ENCODE data around the gene BCAS1. TPM values are rescaled to one million over a fixed set of nuclear protein-coding genes. Genes with fewer than 3 reads are reported as not detected.
A peak's percentile ranks its signal among the peaks of the same experiment; 100 is the strongest.

The BCAS1 gene
- total and polyA plus RNA-seq, 10 of the 15 experiments (the other 5 are each of a cell fraction or from before 2014, with no cell fraction given): 0.21 to 1.4 (median 0.55) TPM

- TF ChIP-seq CTCF (IDR thresholded peaks at IDR 0.05 in 2 of 3, conservative IDR thresholded peaks at IDR 0.05 in 1 of 3; ENCODE audit: control insufficient read depth in 2 of 3, extremely low read depth in 1 of 3, insufficient read depth in 1 of 3, low read depth in 3 of 3, low read length in 3 of 3): peak; percentile 40 to 55 (median 54)
- TF ChIP-seq RAD21 (IDR thresholded peaks at IDR 0.05; ENCODE audit: insufficient read depth, low read depth, low read length): peak; percentile 68
These were observed 126.7 kb downstream of the BCAS1 start (continued) for GRCh38 chr20:53943522-53944291.

GRCh38 chr20:53942973-53943372, 127.4 kb downstream of the BCAS1 start:
- no peak for ATAC-seq
- SMC1A ChIA-PET (ENCODE audit: uncharacterized antibody, unreplicated experiment): interaction anchor here (1.0 to 18.6 kb wide), 14 partner anchors 12 to 394 kb away, joined by 3 to 384 read pairs (median 8); no protein-coding TSS in a partner anchor
- BruUV-seq (replicated peaks): no TSS peak
- in situ Hi-C loops (cut with MboI): loop anchor here (5.0 kb wide), 4 partner anchors 119 to 531 kb away; no protein-coding TSS in a partner anchor
- no peaks in the 10 kb centered on the region for H3K27me3 ChIP-seq (replicated peaks in 1 of 2; ENCODE audit: control insufficient read depth in 2 of 2, insufficient read depth in 2 of 2, low read length in 1 of 2)
- DNase-seq (ENCODE audit: low read depth, low spot score): no peak
- H3K9ac ChIP-seq (ENCODE audit: control insufficient read depth, insufficient read depth, low read length): no peak overlapping the region
- POLR2A ChIA-PET: no interaction called here
- intact Hi-C loops (cut with micrococcal nuclease; ENCODE audit: unreplicated experiment): loop anchor here (1.0 to 5.0 kb wide), 6 partner anchors 36 to 726 kb away; no protein-coding TSS in a partner anchor
- RAD21 ChIA-PET (ENCODE audit: unreplicated experiment): interaction anchor here (1.5 to 18.3 kb wide), 7 partner anchors 13 to 530 kb away, joined by 6 to 394 read pairs (median 10); no protein-coding TSS in a partner anchor
- FAIRE-seq: no peak
- peaks cover 5% of the 10 kb centered on the region for H3K79me2 ChIP-seq (ENCODE audit: control insufficient read depth, insufficient read depth, low read length)
- H3K9me3 ChIP-seq (replicated peaks; ENCODE audit: control insufficient read depth, insufficient read depth, low read length): no peaks in the 10 kb centered on the region
- H3K4me3 ChIP-seq: no peak overlapping the region
- peaks cover 38% of the 10 kb centered on the region for H3K4me1 ChIP-seq (ENCODE audit: control insufficient read depth, insufficient read depth, low read length)
- 83% methylated on average over 3 of the region's 3 CpGs for WGBS (ENCODE audit: insufficient coverage, insufficient replicate concordance, low lambda C conversion rate, missing lambda C conversion rate)
- TF ChIP-seq MEF2B (IDR thresholded peaks at IDR 0.05; ENCODE audit: partially characterized antibody, poor library complexity, severe bottlenecking) (no peak), MLLT1 (IDR thresholded peaks at IDR 0.05) (no peak), ZNF384 (IDR thresholded peaks at IDR 0.05; ENCODE audit: borderline replicate concordance, low read depth, low read length) (no peak)
- TF ChIP-seq, protein P1, sequence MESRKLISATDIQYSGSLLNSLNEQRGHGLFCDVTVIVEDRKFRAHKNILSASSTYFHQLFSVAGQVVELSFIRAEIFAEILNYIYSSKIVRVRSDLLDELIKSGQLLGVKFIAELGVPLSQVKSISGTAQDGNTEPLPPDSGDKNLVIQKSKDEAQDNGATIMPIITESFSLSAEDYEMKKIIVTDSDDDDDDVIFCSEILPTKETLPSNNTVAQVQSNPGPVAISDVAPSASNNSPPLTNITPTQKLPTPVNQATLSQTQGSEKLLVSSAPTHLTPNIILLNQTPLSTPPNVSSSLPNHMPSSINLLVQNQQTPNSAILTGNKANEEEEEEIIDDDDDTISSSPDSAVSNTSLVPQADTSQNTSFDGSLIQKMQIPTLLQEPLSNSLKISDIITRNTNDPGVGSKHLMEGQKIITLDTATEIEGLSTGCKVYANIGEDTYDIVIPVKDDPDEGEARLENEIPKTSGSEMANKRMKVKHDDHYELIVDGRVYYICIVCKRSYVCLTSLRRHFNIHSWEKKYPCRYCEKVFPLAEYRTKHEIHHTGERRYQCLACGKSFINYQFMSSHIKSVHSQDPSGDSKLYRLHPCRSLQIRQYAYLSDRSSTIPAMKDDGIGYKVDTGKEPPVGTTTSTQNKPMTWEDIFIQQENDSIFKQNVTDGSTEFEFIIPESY (IDR thresholded peaks at IDR 0.05): no peak
- no peak overlapping the region for H2AFZ ChIP-seq (ENCODE audit: control insufficient read depth, low read depth, low read length)
- H3K4me2 ChIP-seq (ENCODE audit: control insufficient read depth, insufficient read depth): no peak overlapping the region
- no peaks in the 10 kb centered on the region for H4K20me1 ChIP-seq (ENCODE audit: control insufficient read depth, insufficient read depth)
- H3K36me3 ChIP-seq (ENCODE audit: control insufficient read depth in 2 of 2, insufficient read depth in 2 of 2, low read length in 1 of 2): no peaks in the 10 kb centered on the region
- no peak overlapping the region for H3K27ac ChIP-seq (ENCODE audit: control insufficient read depth, insufficient read depth)
- CTCF ChIA-PET: interaction anchor here (0.7 to 20.5 kb wide), 8 partner anchors 16 to 528 kb away, joined by 3 to 258 read pairs (median 8); no protein-coding TSS in a partner anchor
